K562 (cell line): ENCODE results near the gene SH3GL3.

Experiments
- ATF3 ChIP-seq, 2 experiments: fragments of 450-650 bp in 1 of 2; sonication (generic) in 1 of 2; formaldehyde crosslinking in 1 of 2; IDR thresholded peaks in 1 of 2; conservative IDR thresholded peaks in 1 of 2; 2 replicates each; pipeline versions ENCODE4 v1.6.1 to v1.8.1; 2016 to 2023; ENCODE audit warnings: mild to moderate bottlenecking in 2 of 2, moderate library complexity in 2 of 2, inconsistent platforms in 1 of 2, missing genetic modification reagents in 1 of 2
- CBFB ChIP-seq: sonication (generic); formaldehyde crosslinking; IDR thresholded peaks from 2 replicates; pipeline ENCODE4 v1.4.0; 2020; ENCODE audit warnings: mild to moderate bottlenecking, missing genetic modification reagents
- DDX20 ChIP-seq: fragments of 450-650 bp; IDR thresholded peaks from 2 replicates; pipeline ENCODE4 v1.6.1; 2016; ENCODE audit warnings: missing genetic modification characterization, low read depth, mild to moderate bottlenecking, missing compliant biosample characterization, moderate library complexity
- GTF2B ChIP-seq: IDR thresholded peaks from 2 replicates; pipeline ENCODE4 v1.6.1; 2011; ENCODE audit not compliant: insufficient read length; ENCODE audit errors: extremely low read depth
- POLR2A ChIP-seq: fragments of 450-650 bp; conservative IDR thresholded peaks from 2 replicates; pipeline ENCODE4 v1.6.1; 2016
- POLR2G ChIP-seq: fragments of 200-400 bp; formaldehyde crosslinking; IDR thresholded peaks from 2 replicates; pipeline ENCODE4 v1.6.1; 2017; ENCODE audit warnings: low read depth, mild to moderate bottlenecking, antibody characterized with exemption, low read length, moderate library complexity
- RAD51 ChIP-seq: fragments of 450-650 bp; IDR thresholded peaks from 2 replicates; pipeline ENCODE4 v1.7.1; 2016; ENCODE audit warnings: low read depth, mild to moderate bottlenecking, borderline replicate concordance
- TAF1 ChIP-seq: IDR thresholded peaks from 2 replicates; pipeline ENCODE4 v1.6.1; 2011; ENCODE audit warnings: mild to moderate bottlenecking, low read length, moderate library complexity; ENCODE audit not compliant: insufficient read depth, control insufficient read depth, severe bottlenecking; ENCODE audit errors: extremely low read depth
- UBTF ChIP-seq, 2 experiments: IDR thresholded peaks; 2 replicates each; pipeline ENCODE4 v1.6.1; 2012; ENCODE audit warnings: improper control_type of control experiment in 2 of 2, low read depth in 2 of 2, low read length in 2 of 2, borderline replicate concordance in 1 of 2
- ZBTB33 ChIP-seq: sonication (generic); formaldehyde crosslinking; IDR thresholded peaks from 2 replicates; pipeline ENCODE4 v1.8.1; 2023; ENCODE audit warnings: mild to moderate bottlenecking, missing genetic modification reagents
- ZNF217 ChIP-seq: sonication (generic); formaldehyde crosslinking; IDR thresholded peaks from 2 replicates; pipeline ENCODE4 v1.8.0; 2022; ENCODE audit warnings: mild to moderate bottlenecking, missing genetic modification reagents

DNA sequence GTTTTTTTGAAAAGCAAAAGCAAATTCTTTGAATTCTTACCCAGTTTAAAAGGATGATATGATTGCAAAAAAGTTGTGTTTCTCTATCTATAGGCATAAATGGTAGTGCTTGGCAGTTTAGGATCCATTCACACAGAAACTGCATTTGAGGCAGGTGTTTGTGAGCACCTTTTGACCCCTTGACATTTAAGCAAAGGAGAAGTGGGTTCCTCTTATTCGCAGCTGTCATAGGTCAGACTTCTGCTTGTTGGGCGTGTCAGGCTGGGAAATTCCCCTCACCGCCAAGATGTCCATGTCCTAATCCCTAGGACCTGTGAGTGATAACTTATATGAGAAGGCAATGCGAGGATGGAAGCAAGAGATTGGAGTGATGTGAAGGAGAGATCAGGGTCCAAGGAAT, 67.4 kb downstream of the SH3GL3 start:
- TF ChIP-seq DDX20 (tag) (no peak), RAD51 (no peak), ATF3 (IDR thresholded peaks at IDR 0.05) (no peak), ATF3 (CRISPR knock-in tag; conservative IDR thresholded peaks at IDR 0.05) (no peak), POLR2G (no peak), ZNF217 (CRISPR knock-in tag) (no peak), UBTF (IDR thresholded peaks at IDR 0.05; ENCODE audit: borderline replicate concordance in 1 of 2, low read depth in 2 of 2, low read length in 2 of 2) (no peak), CBFB (CRISPR knock-in tag) (no peak), POLR2A (no peak), GTF2B (no peak), TAF1 (no peak), ZBTB33 (CRISPR knock-in tag) (no peak)
